ENCODE measurements around the gene MRRF.
"Not testable (repeated sequence)": the region's sequence is repeated elsewhere in the genome, so short reads cannot be mapped to it uniquely, and the experiment has no call there.

MRRF gene

GRCh38 chr9:122349201-122349600, 84.5 kb downstream of the MRRF start:
- DNase-seq (ENCODE audit: insufficient read length, low spot score), result no peak
- FAIRE-seq, result no peak

- FAIRE-seq (peak; percentile 79), DNase-seq (ENCODE audit: insufficient read length, low spot score) (peak; percentile 77)
Observed at GRCh38 chr9:122350577-122351355, 86.1 kb downstream of the MRRF start.

GRCh38 chr9:122354536-122355199, 90.0 kb downstream of the MRRF start:
- no peak for FAIRE-seq
- no peak for DNase-seq (ENCODE audit: insufficient read length, low spot score)

- DNase-seq (ENCODE audit: insufficient read length, low spot score) (no peak), FAIRE-seq (no peak)
Observed at GRCh38 chr9:122355336-122355875, 90.7 kb downstream of the MRRF start.

- DNase-seq (ENCODE audit: insufficient read length, low spot score) (no peak), FAIRE-seq (no peak)
Observed at GRCh38 chr9:122356627-122357026, 91.9 kb downstream of the MRRF start.

DNA sequence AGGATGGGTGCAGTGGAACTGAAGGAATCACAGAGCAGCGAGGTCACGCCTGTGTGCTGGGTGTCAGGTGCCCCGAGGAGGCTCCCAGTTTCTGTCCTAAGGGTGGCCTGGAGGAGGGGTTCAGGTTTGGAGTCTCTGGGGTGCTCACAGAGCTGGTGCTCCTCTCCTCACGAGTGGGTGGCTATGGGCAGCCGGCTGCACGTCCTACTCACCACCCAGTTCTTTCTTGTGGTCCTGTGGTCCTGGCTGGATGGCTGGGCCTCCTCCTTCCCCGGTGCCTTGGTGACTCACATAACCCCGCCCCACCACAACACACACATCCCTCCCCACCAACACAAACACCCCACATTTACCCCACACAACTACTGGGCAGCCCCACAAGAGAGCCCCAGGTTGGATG, 96.2 kb downstream of the MRRF start:
- DNase-seq (ENCODE audit: insufficient read length, low spot score) (no peak), FAIRE-seq (no peak)

DNA sequence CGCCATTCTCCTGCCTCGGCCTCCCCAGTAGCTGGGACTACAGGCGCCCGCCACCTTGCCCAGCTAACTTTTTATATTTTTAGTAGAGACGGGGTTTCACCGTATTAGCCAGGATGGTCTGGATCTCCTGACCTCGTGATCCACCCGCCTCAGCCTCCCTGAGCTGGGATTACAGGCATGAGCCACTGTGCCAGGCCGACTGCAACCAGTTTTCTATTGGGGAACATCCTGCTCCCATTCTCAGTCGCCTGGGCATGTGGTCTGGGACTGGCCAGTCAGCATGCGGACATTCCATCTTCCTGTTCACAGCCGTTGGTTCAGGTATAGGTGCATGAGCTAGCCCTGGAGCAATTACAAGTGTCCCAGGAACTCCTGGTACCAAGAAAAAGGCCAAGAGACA, 98.4 kb downstream of the MRRF start:
- not testable (repeated sequence) for FAIRE-seq; DNase-seq (ENCODE audit: insufficient read length, low spot score)

- FAIRE-seq (no peak), DNase-seq (ENCODE audit: insufficient read length, low spot score) (no peak)
Observed at GRCh38 chr9:122364117-122364782, 99.6 kb downstream of the MRRF start.

DNA sequence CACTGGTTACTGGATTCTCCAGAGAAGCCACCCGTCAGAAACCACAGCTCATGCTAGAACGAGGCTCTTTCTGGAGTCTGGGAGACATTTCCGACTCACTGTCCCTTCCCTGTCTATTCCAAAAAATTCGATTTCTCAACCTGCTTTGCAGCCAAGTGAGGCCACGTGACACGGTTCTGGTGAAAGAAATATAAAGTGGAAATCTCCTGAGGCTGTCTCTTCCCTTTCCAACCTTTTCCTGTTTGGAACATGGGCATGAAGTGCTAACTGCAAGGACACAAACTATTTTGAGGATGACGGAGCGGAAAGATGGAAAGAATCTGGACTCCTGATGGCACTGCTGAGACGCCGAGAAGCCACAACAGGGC, 100.1 kb downstream of the MRRF start:
- no peak for FAIRE-seq
- DNase-seq (ENCODE audit: insufficient read length, low spot score), result no peak

DNA sequence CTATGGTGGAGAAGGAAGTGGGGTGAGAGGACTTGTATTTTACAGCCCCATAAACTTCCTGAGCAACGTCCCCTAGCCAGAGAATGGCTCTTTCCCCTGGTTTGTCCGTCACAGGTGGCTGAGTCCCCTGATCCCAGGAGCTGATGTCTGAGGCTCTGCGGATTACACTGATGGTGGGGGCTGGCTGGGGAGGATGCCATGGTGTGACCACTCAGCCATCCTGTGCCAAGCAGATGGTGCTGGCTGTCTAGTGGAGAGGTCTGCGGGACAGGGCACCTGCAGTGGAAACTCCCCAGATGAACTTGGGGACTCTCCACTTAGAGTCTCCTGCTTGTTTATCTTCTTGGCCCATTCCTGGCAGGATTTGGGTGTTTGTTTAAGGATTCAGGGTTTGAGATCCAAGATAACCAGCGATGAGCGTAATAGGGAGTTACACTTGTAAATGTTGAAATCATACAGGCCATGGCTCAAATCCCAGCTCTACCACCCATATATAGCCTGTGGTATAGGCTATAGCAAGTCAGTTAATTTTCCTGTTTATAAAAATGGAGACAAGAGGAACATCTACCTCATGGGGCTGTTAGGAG, 101.5 kb downstream of the MRRF start:
- no peak for FAIRE-seq

GRCh38 chr9:122367065-122367464, 102.4 kb downstream of the MRRF start:
- FAIRE-seq, result no peak
- DNase-seq (ENCODE audit: insufficient read length, low spot score), result no peak

More for the DNA sequence above, 101.5 kb downstream of the MRRF start:
- no peak for DNase-seq (ENCODE audit: insufficient read length, low spot score)

DNA sequence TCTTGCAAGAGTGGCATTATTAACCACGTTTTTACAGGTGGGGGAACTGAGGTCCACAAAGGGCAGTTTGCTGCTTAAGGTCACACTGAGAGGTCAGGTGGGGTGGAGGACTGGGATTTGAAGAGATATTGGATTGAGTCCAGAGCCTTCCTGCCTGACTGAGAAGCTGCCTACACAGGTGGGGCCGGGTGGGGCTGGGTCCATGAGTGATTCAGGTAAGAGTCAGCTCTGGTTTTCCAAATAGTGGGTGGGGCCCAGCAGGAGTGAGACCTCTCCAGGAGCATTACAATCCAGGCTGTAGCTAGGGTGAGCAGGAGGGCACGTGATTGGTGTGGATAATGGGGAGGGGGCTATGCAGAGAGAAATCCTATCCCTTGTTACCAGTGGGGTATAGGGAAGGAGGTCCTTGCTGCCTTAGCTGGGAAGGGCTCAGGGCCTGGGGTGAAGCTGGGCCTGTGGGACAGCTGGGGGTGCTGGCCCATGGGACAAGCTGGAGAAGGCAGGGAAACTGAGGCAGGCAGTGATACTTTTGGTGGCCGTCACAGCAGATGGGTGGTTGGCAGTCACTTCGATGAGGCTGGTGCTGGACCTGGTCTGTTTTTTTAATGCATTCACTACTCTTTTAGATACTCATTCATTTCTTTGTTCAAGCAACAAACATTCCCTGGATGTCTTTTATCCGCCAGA, 103.2 kb downstream of the MRRF start:
- no peak for FAIRE-seq

DNA sequence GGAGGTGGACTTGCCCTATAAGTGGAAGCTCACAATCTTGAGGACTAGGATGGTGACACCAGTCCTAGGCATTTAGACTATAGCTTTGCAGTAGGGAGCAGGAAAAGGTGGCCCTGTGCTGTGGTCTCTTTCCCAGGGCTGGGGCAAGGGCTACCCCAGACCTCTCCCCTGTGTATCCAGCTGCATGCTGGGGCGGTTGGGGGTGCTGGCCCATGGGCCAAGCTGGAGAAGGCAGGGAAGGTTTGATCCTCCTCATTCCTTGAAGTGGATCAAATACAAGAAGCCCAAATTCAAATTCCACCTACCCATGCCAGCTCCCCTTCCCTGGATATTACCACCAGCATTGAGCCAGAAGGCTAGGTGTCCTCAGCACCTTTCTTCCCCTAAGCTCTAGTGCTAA, 104.0 kb downstream of the MRRF start:
- DNase-seq (ENCODE audit: insufficient read length, low spot score) (no peak), FAIRE-seq (no peak)

More for the DNA sequence above, 103.2 kb downstream of the MRRF start:
- DNase-seq (ENCODE audit: insufficient read length, low spot score), result no peak

DNA sequence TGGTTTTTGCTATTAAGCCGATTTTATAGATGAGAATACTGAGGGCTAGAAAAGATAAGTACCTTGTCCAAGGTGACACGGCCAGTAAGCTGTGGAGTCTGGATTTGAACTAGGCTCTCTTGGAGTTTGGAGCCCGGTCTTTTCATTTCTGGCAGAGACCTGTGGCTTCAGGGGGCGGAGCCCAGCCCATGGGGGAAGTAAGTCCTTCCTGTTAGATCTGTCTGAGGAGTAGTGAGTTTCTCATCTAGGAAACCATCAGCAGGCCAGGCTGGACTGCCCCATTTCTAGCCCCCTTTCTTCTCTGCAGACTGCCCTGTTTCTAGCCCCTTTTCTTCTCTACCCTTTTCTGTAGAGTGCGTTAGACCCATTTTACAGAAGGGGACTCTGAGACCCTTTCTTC, 105.6 kb downstream of the MRRF start:
- FAIRE-seq, result no peak
- no peak for DNase-seq (ENCODE audit: insufficient read length, low spot score)

DNA sequence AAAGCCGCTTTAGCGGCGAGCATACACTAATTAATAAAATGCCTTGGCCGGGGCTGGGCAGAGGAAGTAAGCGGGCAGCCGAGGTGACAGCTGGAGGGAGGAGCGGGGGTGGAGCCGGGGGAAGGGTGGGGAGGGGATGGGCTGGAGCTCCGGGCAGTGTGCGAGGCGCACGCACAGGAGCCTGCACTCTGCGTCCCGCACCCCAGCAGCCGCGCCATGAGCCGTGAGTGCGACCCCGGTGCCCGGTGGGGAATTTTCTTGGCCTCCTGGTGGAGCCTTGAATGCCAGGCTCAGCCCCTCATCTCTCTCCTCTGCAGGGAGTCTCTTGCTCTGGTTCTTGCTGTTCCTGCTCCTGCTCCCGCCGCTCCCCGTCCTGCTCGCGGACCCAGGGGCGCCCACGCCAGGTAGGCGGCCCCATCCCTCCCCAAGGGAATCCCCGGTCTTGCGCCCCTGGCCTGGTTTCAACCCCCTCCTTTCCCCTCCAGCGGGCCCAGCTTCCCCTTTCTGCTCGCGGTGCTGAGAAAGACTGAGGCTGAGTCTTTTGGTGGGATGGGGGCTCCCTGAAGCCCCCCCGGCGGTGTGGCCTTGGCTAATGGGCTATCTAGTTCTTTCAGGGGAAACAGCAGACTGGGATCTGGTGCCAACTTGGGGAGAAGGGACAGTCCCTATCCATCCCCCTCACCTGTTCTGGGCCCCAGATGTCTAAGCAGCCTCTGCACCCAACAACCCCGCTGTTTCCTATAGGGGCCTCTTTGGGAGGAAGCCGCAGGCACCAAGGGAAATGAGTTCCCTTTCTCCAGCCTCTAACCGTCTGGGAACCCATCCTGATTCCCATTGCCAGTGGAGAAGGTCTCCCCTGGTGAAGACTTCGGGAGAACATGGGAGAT, 106.4 kb downstream of the MRRF start, which contains the start of gene PTGS1:
TSS of gene PTGS1 (plus strand) at position 156 of the 887 bp plus-strand sequence. CDS start at position 217, 61 bp downstream.
- DNase-seq (ENCODE audit: insufficient read length, low spot score), result no peak
- FAIRE-seq, result no peak

GRCh38 chr9:122371846-122372245, 107.2 kb downstream of the MRRF start:
- DNase-seq (ENCODE audit: insufficient read length, low spot score) (no peak), FAIRE-seq (no peak)

DNA sequence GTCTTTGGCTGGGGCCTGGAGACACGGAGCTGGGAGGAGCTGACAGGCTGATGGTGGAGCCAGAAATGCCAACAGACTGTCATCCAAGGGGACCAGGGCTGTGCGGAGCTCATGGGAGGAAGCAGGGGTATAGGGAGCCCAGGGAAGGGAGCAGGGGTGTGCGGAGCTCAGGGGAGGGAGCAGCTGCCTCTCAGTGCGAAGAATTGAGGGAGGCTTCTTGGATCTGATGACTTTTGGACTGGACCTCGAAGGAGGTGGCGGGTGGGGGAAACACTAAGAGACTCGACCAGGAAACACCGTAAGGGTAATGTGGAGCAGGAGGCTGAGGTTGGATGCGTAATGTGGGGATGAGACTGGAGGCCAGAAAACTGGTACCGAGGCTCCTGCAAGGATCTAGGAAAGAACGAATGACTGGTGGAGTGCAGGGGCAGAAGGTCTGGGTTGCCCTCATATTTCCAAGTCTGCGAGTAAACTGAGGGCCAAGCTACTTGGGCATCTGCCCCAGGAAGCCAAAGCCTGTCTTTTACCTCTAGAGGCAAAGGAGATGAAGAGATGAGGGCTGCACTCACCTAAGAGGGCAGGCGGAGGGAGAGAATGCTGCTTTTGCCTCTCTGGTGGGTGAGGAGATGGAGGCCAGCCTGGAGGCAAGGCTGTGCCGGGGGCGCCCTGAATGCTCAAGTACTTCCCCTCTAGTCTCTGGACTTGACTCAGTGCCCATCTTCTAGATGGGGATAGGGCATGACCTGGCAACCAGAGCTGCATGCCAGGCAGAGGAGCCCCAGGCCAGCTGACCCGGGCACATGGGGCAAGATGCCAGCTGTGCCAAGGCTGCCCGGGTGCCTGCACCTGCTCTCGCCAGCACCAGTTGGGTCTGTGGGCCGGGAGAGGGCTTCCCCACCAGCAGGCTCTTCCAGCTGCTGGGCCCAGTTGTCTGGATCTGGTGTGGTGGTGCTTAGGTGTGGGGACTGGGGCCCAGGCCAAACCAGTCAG, 108.5 kb downstream of the MRRF start:
- FAIRE-seq (no peak), DNase-seq (ENCODE audit: insufficient read length, low spot score) (no peak)

DNA sequence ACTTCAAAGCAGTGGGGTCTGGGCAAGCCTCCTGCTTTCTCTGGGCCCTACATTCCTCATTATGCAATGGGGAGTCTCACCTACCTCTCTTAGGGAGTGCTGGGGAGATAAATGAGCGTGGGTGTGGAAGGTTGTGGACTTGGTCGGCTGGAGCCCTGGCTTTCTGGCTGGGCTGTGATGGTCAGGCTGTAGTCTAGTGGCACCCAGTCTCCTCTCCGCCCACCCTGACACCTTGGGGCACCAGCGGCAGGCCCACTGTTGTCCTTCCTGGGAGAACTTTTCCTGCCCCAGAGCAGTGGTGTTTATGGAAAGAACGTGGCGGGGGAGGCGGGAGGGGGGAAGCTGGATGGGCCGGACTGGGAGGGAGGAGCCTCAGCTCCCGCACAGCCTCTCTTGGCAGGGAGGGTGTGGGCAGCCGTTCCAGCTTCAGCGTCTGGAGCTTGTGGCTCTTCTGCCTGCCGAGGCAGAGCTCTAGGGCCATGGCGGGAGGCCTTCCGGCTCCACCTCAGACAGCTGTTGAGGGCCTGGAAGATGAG, 110.3 kb downstream of the MRRF start:
- no peak for FAIRE-seq

More for the DNA sequence above, 110.3 kb downstream of the MRRF start:
- no peak for DNase-seq (ENCODE audit: insufficient read length, low spot score)

All from HTR-8/SVneo (cell line).